Dendritic cell treated with granulocyte-macrophage colony-stimulating factor and Interleukin-4, amounts not matched to agents 40 ng/mL and 50 ng/mL, for 4 days (primary cell): ENCODE measurements around the gene UBN2.
A peak's percentile ranks its signal among the peaks of the same experiment; 100 is the strongest.

Experiments used
- H3K27ac Mint-ChIP-seq: one replicate; pipeline ENCODE4 v1.8.0; 2022; ENCODE audit warnings: mild to moderate bottlenecking, mixed read lengths
- H3K27me3 Mint-ChIP-seq: one replicate; pipeline ENCODE4 v1.8.0; 2022; ENCODE audit warnings: mild to moderate bottlenecking, mixed read lengths
- H3K36me3 Mint-ChIP-seq: one replicate; pipeline ENCODE4 v1.8.0; 2022; ENCODE audit warnings: low read depth, mixed read lengths
- H3K4me1 Mint-ChIP-seq: one replicate; pipeline ENCODE4 v1.8.0; 2022; ENCODE audit warnings: low read depth, mixed read lengths
- H3K4me3 Mint-ChIP-seq: one replicate; pipeline ENCODE4 v1.8.0; 2022; ENCODE audit warnings: mild to moderate bottlenecking, moderate library complexity, mixed read lengths
- H3K9me3 Mint-ChIP-seq: one replicate; pipeline ENCODE4 v1.8.0; 2022; ENCODE audit warnings: mixed read lengths
- intact Hi-C: fragments of 100-400 bp; cut with micrococcal nuclease; formaldehyde crosslinking; loops from one replicate; pipeline ENCODE4 v1.15.0; 2022

Gene UBN2

GRCh38 chr7:139334399-139335150 lies 103.5 kb downstream of the UBN2 start:
- H3K9me3 Mint-ChIP-seq = no peaks in the 10 kb centered on the region
- intact Hi-C loops = no loop called here
- H3K4me1 Mint-ChIP-seq = peaks cover 4% of the 10 kb centered on the region
- H3K27me3 Mint-ChIP-seq = peaks cover 1% of the 10 kb centered on the region
- H3K4me3 Mint-ChIP-seq = no peak overlapping the region
- H3K36me3 Mint-ChIP-seq = no peaks in the 10 kb centered on the region
- no peak overlapping the region for H3K27ac Mint-ChIP-seq

- no peaks in the 10 kb centered on the region for H3K9me3 Mint-ChIP-seq
- peaks cover 21% of the 10 kb centered on the region for H3K4me1 Mint-ChIP-seq
- H3K36me3 Mint-ChIP-seq = peaks cover 21% of the 10 kb centered on the region
Measured at GRCh38 chr7:139339025-139339424, 108.0 kb downstream of the UBN2 start.

GRCh38 chr7:139339698-139340036 lies 108.6 kb downstream of the UBN2 start:
- Mint-ChIP-seq H3K36me3 (peaks cover 21% of the 10 kb centered on the region), H3K4me3 (peak overlapping the region; percentile 86), H3K27me3 (no peaks in the 10 kb centered on the region), H3K27ac (peak overlapping the region; percentile 100), H3K4me1 (peaks cover 21% of the 10 kb centered on the region), H3K9me3 (no peaks in the 10 kb centered on the region)
- intact Hi-C loops = loop anchor here (2.0 kb wide), 2 partner anchors 109 to 231 kb away; partner anchors contain the start of genes UBN2 and ZC3HAV1

More at GRCh38 chr7:139339025-139339424, 108.0 kb downstream of the UBN2 start:
- H3K27me3 Mint-ChIP-seq = peaks cover under 1% of the 10 kb centered on the region
- H3K4me3 Mint-ChIP-seq = peak overlapping the region; percentile 49
- H3K27ac Mint-ChIP-seq = peak overlapping the region; percentile 100
- intact Hi-C loops = no loop called here

GRCh38 chr7:139340037-139340807 lies 109.2 kb downstream of the UBN2 start:
- Mint-ChIP-seq H3K9me3 (no peaks in the 10 kb centered on the region), H3K4me3 (peak overlapping the region; percentile 86)

GRCh38 chr7:139340808-139341057 lies 109.7 kb downstream of the UBN2 start:
- peak overlapping the region; percentile 86 for H3K4me3 Mint-ChIP-seq
- H3K36me3 Mint-ChIP-seq = peaks cover 21% of the 10 kb centered on the region
- peaks cover 28% of the 10 kb centered on the region for H3K4me1 Mint-ChIP-seq
- H3K27me3 Mint-ChIP-seq = no peaks in the 10 kb centered on the region
- H3K27ac Mint-ChIP-seq = peak overlapping the region; percentile 100
- H3K9me3 Mint-ChIP-seq = no peaks in the 10 kb centered on the region
- intact Hi-C loops = loop anchor here (1.0 to 2.0 kb wide), 3 partner anchors 19 to 232 kb away; partner anchors contain the start of genes LUC7L2, UBN2 and ZC3HAV1

More at GRCh38 chr7:139340037-139340807, 109.2 kb downstream of the UBN2 start:
- H3K27me3 Mint-ChIP-seq = no peaks in the 10 kb centered on the region
- intact Hi-C loops = loop anchor here (2.0 kb wide), 2 partner anchors 109 to 231 kb away; partner anchors contain the start of genes UBN2 and ZC3HAV1
- peaks cover 24% of the 10 kb centered on the region for H3K4me1 Mint-ChIP-seq
- peaks cover 21% of the 10 kb centered on the region for H3K36me3 Mint-ChIP-seq
- peak overlapping the region; percentile 100 for H3K27ac Mint-ChIP-seq

- H3K27me3 Mint-ChIP-seq = no peaks in the 10 kb centered on the region
- peaks cover 28% of the 10 kb centered on the region for H3K4me1 Mint-ChIP-seq
- peak within 1 kb of the TSS; percentile 100 for H3K27ac Mint-ChIP-seq
- no peaks in the 10 kb centered on the region for H3K9me3 Mint-ChIP-seq
- H3K4me3 Mint-ChIP-seq = peak within 1 kb of the TSS; percentile 86
- intact Hi-C loops = loop anchor here (1.0 to 2.0 kb wide), 3 partner anchors 18 to 232 kb away; partner anchors contain the start of genes LUC7L2, UBN2 and ZC3HAV1
- H3K36me3 Mint-ChIP-seq = peaks cover 24% of the 10 kb centered on the region
Measured at GRCh38 chr7:139341058-139341775, 110.2 kb downstream of the UBN2 start, which contains the start of gene FMC1. Gene FMC1, plus strand, starts transcription at chr7:139341337. Its CDS starts 48 bp downstream, at chr7:139341385.

- Mint-ChIP-seq H3K9me3 (no peaks in the 10 kb centered on the region), H3K4me3 (peak overlapping the region; percentile 86), H3K27me3 (no peaks in the 10 kb centered on the region), H3K27ac (peak overlapping the region; percentile 100), H3K36me3 (peaks cover 30% of the 10 kb centered on the region), H3K4me1 (peaks cover 28% of the 10 kb centered on the region)
- intact Hi-C loops = loop anchor here (1.0 to 2.0 kb wide), 3 partner anchors 18 to 233 kb away; partner anchors contain the start of genes LUC7L2, UBN2 and ZC3HAV1
Measured at GRCh38 chr7:139341776-139342226, 110.8 kb downstream of the UBN2 start.

- intact Hi-C loops = no loop called here
- Mint-ChIP-seq H3K4me1 (peaks cover 24% of the 10 kb centered on the region), H3K4me3 (no peak overlapping the region)
Measured at GRCh38 chr7:139345042-139345441, 114.0 kb downstream of the UBN2 start.

GRCh38 chr7:139351027-139351426 lies 120.0 kb downstream of the UBN2 start:
- Mint-ChIP-seq H3K27me3 (no peaks in the 10 kb centered on the region), H3K4me1 (peaks cover 20% of the 10 kb centered on the region), H3K9me3 (no peaks in the 10 kb centered on the region), H3K4me3 (no peak overlapping the region), H3K27ac (no peak overlapping the region), H3K36me3 (peaks cover 69% of the 10 kb centered on the region)
- intact Hi-C loops = no loop called here

More at GRCh38 chr7:139345042-139345441, 114.0 kb downstream of the UBN2 start:
- no peak overlapping the region for H3K27ac Mint-ChIP-seq
- H3K36me3 Mint-ChIP-seq = peaks cover 59% of the 10 kb centered on the region
- H3K9me3 Mint-ChIP-seq = no peaks in the 10 kb centered on the region
- no peaks in the 10 kb centered on the region for H3K27me3 Mint-ChIP-seq

GRCh38 chr7:139354729-139355128 lies 123.7 kb downstream of the UBN2 start:
- no peaks in the 10 kb centered on the region for H3K9me3 Mint-ChIP-seq
- peaks cover 20% of the 10 kb centered on the region for H3K4me1 Mint-ChIP-seq
- intact Hi-C loops = no loop called here
- no peak overlapping the region for H3K27ac Mint-ChIP-seq
- no peak overlapping the region for H3K4me3 Mint-ChIP-seq
- H3K27me3 Mint-ChIP-seq = no peaks in the 10 kb centered on the region
- peaks cover 46% of the 10 kb centered on the region for H3K36me3 Mint-ChIP-seq

- Mint-ChIP-seq H3K4me3 (no peak overlapping the region), H3K27ac (no peak overlapping the region), H3K9me3 (no peaks in the 10 kb centered on the region), H3K27me3 (no peaks in the 10 kb centered on the region), H3K4me1 (peaks cover 20% of the 10 kb centered on the region), H3K36me3 (peaks cover 46% of the 10 kb centered on the region)
- intact Hi-C loops = no loop called here
Measured at GRCh38 chr7:139355320-139355719, 124.3 kb downstream of the UBN2 start.
